GM12801 (cell line): Measurements from ENCODE around the gene DISC1.

Experiments
- CTCF ChIP-seq: IDR thresholded peaks from one replicate; pipeline ENCODE4 v1.5.1; 2011; ENCODE audit warnings: control low read depth; ENCODE audit not compliant: insufficient read length; ENCODE audit errors: extremely low read depth

DISC1 gene

GRCh38 chr1:231883382-231883781 is 256.8 kb downstream of the DISC1 start:
- TF ChIP-seq CTCF = no peak

- TF ChIP-seq CTCF = no peak
These were observed 258.7 kb downstream of the DISC1 start for GRCh38 chr1:231885209-231885854.

- TF ChIP-seq CTCF = no peak
These were observed 260.6 kb downstream of the DISC1 start for GRCh38 chr1:231887166-231887565.

GRCh38 chr1:231887866-231888265 is 261.3 kb downstream of the DISC1 start:
- TF ChIP-seq CTCF = no peak

- TF ChIP-seq CTCF = no peak
These were observed 264.2 kb downstream of the DISC1 start for GRCh38 chr1:231890791-231891190.

- TF ChIP-seq CTCF = no peak
These were observed 267.0 kb downstream of the DISC1 start for GRCh38 chr1:231893400-231894102.

GRCh38 chr1:231896806-231897205 is 270.2 kb downstream of the DISC1 start:
- no peak for TF ChIP-seq CTCF
